UCSD-AML1 (cell line): Measurements from ENCODE around the gene SH3RF3.
A peak's percentile ranks its signal among the peaks of the same experiment; 100 is the strongest.
"Not testable (repeated sequence)": the region's sequence is repeated elsewhere in the genome, so short reads cannot be mapped to it uniquely, and the experiment has no call there.

Experiments used
- DNase-seq: peaks from one replicate; lab custom pipeline; 2025; ENCODE audit not compliant: unreplicated experiment; lab: John Stamatoyannopoulos, UW

SH3RF3 gene

DNA sequence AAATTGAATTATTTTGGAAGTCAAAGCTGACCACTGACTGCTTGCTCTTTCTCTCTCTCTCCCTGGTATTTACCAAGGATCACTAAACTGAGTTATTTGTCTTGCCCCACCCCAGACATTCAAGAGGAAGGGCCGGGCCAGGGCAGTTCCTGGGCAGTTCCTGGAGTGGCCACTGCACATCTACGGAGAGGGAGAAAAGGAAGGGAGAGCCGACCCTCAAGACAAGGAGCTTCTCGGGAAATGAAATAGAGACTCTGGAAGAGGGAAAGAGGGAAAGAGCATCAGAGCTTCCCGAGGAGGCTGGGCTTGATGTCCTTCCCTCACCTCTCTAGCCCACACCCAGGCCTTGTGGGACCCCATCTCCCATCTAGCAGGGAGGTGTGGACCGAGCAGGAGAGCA, 401.7 kb downstream of the SH3RF3 start:
- DNase-seq: no peak

DNA sequence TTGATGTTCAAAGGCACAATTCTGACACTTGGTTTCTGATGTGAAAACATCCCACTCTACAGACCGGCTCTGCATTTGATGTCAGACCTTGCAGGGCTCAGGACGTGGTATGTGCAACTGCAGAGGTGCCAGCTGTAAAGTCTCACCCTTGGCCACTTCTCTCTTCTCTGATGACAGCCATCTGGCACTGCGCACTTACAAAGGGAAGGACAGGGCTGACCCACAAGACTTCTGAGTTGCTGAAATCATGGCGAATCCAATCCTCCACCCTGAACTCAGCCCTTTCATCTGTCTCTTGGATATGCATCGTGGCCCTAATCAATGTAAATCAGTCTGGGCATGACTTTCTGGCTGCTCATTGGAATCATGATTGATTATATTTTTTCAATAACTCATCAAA, 402.2 kb downstream of the SH3RF3 start:
- DNase-seq: no peak

GRCh38 chr2:109531896-109532727, 403.1 kb downstream of the SH3RF3 start:
- no peak for DNase-seq

DNA sequence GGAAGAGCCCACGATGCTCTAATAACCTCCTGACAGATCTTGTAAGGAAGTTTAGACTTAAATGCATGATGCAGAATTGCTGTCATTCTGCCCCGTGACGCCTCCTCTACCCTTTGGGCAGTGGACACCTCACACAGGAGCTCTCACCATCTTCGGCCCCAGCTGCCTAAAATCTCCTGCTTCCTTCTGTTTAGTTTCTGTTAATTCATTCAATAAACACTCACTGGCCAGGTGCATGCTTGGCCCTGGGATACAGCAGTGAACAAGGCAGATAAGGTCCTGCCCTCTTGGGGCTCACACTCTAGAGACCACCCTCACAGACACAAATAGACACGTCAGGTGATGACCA, 403.7 kb downstream of the SH3RF3 start:
- no peak for DNase-seq

DNA sequence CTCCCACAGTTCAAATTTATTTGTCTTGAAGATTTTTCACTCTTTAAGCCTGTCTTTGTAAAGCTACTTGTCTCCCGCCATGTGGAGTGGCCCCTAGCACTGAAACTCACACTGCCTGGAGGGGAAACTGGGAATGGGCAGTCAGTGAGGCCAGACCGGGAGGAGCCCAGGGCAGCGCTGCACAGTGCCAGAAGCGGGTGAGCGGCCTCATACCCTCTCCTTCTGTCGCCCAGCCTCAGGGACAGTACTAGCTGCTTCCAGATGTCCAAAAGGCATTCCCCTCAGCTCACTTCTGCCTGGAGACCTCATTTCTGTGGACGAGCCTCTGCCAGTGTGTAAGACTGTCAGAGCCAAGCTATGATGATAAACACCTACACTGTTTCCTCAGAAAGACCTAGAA, 404.8 kb downstream of the SH3RF3 start:
- no peak for DNase-seq

GRCh38 chr2:109535217-109535946, 406.4 kb downstream of the SH3RF3 start:
- DNase-seq: no peak

GRCh38 chr2:109536556-109536955, 407.6 kb downstream of the SH3RF3 start:
- DNase-seq: not testable (repeated sequence)

GRCh38 chr2:109537565-109538222, 408.7 kb downstream of the SH3RF3 start:
- no peak for DNase-seq

GRCh38 chr2:109538546-109538945, 409.5 kb downstream of the SH3RF3 start:
- no peak for DNase-seq

DNA sequence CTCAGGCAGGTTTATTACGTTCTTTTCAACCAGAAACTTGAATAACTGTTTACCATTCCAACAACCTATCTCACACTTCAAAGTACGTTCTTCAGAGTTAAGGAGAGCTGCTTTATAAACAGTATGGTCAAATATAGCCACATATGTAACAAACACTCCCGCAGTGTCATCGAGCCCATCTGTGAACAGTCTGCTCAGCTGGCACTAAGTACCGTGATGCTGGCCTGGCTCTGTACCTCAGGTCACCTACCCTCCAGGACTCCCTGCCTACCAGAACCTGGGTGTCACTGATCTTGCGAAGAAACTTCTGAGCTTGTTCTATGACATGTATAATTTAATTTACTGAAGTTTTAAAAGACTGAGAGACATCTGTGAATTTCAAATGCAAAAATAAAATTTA, 413.4 kb downstream of the SH3RF3 start:
- DNase-seq: no peak

- DNase-seq: peak; percentile 70
These were observed 417.1 kb downstream of the SH3RF3 start for GRCh38 chr2:109545828-109546713.

GRCh38 chr2:109547280-109547679, 418.3 kb downstream of the SH3RF3 start:
- no peak for DNase-seq

DNA sequence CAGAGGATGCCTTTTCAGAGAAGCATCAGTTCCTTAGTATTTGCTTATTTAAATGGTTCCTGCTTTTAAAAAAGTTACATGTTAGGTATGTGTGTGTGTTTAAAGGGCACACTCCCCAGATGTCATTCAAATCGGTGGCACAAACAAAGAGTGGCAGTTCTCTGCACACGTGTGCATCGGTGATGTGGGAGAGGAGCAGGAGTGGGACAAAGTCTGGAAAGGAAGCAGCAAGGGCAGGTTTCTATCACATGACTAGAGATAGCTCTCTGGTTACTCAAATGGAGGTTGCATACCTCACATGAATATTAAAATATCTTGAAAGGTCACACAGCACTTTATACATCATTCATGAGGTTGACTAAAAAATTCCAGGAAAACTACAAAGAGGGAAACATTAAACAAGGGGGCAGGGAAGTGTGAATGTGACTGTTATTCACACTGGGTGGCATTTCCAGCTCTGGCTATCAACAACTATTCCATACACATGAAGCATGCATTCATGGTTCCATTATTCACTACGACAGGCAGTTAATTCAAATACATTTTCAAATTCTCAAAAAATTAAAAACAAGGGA, 420.1 kb downstream of the SH3RF3 start:
- no peak for DNase-seq
